PFSK-1 (cell line): ENCODE data around the gene KLF7. TPM values are rescaled to one million over a fixed set of nuclear protein-coding genes. Genes with fewer than 3 reads are reported as not detected.
A peak's percentile ranks its signal among the peaks of the same experiment; 100 is the strongest.

Source experiments
- FOXP2 ChIP-seq: optimal IDR thresholded peaks from 2 replicates; pipeline ENCODE3; 2011; ENCODE audit warnings: borderline replicate concordance, control low read depth, inconsistent platforms; ENCODE audit not compliant: insufficient read depth; ENCODE audit errors: extremely low read length, extremely low read depth
- POLR2AphosphoS5 ChIP-seq: IDR thresholded peaks from 2 replicates; pipeline ENCODE4 v1.6.1; 2012; ENCODE audit warnings: low read depth, mild to moderate bottlenecking, control low read depth, low read length, moderate library complexity
- SIN3A ChIP-seq: IDR thresholded peaks from 2 replicates; pipeline ENCODE4 v1.6.1; 2012; ENCODE audit warnings: mild to moderate bottlenecking, low read length, moderate library complexity, borderline replicate concordance; ENCODE audit not compliant: insufficient read depth
- TAF1 ChIP-seq: IDR thresholded peaks from 2 replicates; pipeline ENCODE4 v1.6.1; 2012; ENCODE audit warnings: low read length, control low read depth, borderline replicate concordance; ENCODE audit not compliant: insufficient read depth
- polyA plus RNA-seq: library from polyadenylated mRNA; unstranded; fragments of >200 nt; gene quantifications from one replicate; pipeline ENCODE4 v1.2.1, GENCODE V29; 2012; ENCODE audit warnings: low read depth, missing spikeins; ENCODE audit not compliant: insufficient read length
- TF ChIP-seq, protein P1 (sequence below), 2 experiments: IDR thresholded peaks; 2 replicates each; pipeline versions ENCODE4 v1.6.1 to v1.8.0; 2011 to 2012; ENCODE audit warnings: low read depth in 2 of 2, low read length in 2 of 2, control low read depth in 1 of 2, inconsistent platforms in 1 of 2, mild to moderate bottlenecking in 1 of 2, moderate library complexity in 1 of 2; ENCODE audit not compliant: insufficient read depth in 1 of 2

Gene KLF7
- polyA plus RNA-seq, result 8.4 TPM

DNA sequence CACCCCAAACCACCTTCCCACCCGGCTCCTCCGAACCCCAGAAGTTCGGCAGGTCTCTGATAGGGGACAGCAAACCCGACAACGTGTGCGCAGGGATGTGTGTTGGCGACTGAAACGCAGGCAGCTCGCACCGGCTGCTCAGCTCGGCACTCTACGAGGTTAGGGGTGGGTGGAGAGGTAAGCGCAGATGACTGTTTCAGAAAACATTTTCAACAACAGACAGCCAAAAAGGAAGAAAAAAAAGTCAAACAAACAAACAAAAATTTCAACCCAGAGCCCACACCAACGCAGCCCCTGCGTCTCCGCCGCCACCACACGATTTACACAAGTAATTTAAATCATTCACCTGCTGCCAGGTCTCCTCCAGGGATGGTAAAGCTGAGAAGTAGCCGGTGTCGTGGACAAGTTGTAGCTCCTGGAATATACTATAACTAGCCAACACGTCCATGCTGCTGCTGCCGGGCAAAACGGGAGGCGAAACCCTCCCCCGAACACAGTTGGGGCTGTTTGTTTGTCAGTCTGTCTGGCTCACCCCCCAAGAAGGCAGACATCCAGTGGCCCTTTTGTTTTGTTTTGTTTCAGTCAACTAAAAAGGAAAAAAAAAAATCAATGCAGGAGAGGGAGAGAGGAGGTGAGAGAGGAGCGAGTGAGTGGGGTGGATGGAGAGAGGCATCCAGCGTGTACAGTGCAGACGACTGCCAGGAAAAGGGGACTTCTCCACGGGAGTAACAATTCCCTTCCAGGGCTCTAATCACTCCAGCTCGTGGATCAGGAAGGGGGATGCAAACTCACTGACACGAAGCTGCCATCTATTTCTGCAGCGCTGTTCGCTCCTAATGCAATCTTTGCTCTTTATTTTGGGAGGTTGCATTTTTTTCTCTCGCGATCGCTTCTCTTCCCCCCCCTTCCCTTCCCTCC is at the start of gene KLF7:
KLF7 (minus strand) TSS at position 828 of the 918 bp plus-strand sequence; CDS start at position 448, 380 bp downstream.
- peak; percentile 11; the same call in 1 of the 2 replicates for TF ChIP-seq POLR2AphosphoS5
- TF ChIP-seq SIN3A, result no peak

DNA sequence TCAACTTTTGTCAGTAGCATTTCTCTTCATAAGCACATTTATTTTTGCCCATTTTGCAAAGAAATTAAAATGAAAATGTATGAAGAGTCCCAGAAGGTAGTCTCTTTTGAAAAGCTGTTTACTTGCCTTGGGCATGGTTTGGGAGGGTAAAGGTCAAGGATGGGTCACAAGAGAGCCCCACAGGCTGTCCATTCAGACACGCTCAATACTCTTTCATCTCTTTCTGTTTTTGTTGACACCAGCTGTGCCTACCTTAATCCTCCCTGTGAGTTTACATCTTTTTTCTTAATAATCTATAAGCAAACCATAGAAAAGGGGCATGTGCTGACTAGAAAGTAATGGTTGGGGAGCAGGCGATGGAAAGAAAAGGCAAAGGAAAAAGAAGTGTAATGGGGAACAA is 49.6 kb upstream of the KLF7 start:
- TF ChIP-seq FOXP2 (no peak), TAF1 (no peak), POLR2AphosphoS5 (no peak), SIN3A (no peak)
- TF ChIP-seq, protein P1, sequence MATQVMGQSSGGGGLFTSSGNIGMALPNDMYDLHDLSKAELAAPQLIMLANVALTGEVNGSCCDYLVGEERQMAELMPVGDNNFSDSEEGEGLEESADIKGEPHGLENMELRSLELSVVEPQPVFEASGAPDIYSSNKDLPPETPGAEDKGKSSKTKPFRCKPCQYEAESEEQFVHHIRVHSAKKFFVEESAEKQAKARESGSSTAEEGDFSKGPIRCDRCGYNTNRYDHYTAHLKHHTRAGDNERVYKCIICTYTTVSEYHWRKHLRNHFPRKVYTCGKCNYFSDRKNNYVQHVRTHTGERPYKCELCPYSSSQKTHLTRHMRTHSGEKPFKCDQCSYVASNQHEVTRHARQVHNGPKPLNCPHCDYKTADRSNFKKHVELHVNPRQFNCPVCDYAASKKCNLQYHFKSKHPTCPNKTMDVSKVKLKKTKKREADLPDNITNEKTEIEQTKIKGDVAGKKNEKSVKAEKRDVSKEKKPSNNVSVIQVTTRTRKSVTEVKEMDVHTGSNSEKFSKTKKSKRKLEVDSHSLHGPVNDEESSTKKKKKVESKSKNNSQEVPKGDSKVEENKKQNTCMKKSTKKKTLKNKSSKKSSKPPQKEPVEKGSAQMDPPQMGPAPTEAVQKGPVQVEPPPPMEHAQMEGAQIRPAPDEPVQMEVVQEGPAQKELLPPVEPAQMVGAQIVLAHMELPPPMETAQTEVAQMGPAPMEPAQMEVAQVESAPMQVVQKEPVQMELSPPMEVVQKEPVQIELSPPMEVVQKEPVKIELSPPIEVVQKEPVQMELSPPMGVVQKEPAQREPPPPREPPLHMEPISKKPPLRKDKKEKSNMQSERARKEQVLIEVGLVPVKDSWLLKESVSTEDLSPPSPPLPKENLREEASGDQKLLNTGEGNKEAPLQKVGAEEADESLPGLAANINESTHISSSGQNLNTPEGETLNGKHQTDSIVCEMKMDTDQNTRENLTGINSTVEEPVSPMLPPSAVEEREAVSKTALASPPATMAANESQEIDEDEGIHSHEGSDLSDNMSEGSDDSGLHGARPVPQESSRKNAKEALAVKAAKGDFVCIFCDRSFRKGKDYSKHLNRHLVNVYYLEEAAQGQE (IDR thresholded peaks at IDR 0.05; ENCODE audit: insufficient read depth in 1 of 2, low read depth in 2 of 2, low read length in 2 of 2), result no peak

DNA sequence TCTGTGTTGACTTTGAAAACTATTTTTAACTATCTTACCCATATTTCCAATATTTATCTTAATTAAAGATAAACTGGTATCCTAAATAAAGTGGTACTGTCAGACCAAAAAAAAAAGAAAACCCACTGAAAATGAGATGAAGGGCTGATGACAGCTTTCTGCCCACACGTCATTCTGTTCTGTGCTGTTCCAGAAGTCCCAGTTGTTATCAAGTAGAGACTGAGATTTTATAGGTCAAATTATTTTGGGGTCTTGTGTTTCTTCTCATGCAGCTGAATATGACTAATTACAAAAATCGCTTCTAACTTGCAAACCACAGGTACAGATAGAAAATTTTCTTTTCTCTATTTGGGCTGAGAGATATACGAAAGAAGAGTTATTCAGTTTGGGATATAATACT is 48.7 kb upstream of the KLF7 start:
- TF ChIP-seq, protein P1 (IDR thresholded peaks at IDR 0.05; ENCODE audit: insufficient read depth in 1 of 2, low read depth in 2 of 2, low read length in 2 of 2), result no peak
- no peak for TF ChIP-seq SIN3A
- TF ChIP-seq FOXP2, result no peak
- no peak for TF ChIP-seq TAF1
- no peak for TF ChIP-seq POLR2AphosphoS5

DNA sequence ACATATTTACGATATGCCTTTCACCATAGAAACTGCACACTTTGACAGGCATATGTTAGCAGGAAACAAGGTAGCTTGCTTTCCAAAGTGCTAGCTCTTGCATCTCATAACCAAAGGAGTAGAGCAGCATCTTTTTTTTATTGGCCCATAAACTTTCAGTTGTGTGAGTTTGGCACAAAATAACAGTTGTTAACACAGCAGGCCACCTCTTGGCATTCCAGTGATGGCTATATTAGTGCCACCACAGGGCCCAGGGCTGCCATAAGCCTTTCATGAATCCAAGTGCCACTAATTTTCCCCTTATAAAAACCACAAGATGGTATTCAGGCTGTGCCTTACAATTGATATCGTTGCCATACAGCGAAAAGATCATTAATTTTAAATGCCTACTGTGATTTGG is 40.3 kb upstream of the KLF7 start:
- TF ChIP-seq SIN3A, result no peak
- TF ChIP-seq, protein P1 (IDR thresholded peaks at IDR 0.05; ENCODE audit: insufficient read depth in 1 of 2, low read depth in 2 of 2, low read length in 2 of 2), result no peak
- TF ChIP-seq POLR2AphosphoS5, result no peak
- no peak for TF ChIP-seq TAF1
- TF ChIP-seq FOXP2, result no peak

DNA sequence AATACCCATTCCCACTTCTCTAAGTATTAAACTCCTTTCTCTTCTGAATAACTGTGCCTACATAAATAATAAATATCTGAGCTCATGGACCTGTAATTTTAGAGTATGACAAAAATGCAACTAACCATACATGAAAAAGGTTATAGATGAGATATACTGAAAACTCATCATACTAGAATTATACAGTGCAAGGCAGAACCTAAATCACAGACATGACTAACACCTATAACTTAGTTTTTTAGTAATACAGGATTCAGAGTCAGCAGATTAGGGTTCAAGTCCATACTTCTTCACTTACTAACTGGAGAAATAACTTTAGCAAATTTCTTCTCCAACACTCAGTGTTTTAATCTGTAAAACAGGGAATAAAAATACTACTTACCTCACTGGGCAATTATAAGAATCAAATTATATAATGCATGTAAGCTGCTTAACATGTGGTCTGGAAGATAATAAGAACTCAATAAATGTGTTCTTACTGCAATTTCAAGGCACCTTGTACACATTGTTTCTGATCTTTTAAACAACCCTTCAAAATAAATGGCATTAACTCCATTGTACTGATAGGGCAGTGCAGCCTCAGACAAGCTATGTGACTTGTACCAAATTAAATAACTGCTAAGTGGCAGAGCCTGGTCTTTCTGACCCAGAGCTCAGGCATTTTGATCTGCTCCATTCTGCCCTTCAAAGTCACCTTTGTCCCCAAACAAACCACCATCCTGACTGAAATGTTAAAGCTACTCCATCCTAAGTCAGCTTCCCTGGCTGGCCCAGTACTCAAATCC is 39.6 kb upstream of the KLF7 start:
- no peak for TF ChIP-seq SIN3A
- no peak for TF ChIP-seq FOXP2
- no peak for TF ChIP-seq TAF1
- no peak for TF ChIP-seq POLR2AphosphoS5
- TF ChIP-seq, protein P1 (IDR thresholded peaks at IDR 0.05; ENCODE audit: insufficient read depth in 1 of 2, low read depth in 2 of 2, low read length in 2 of 2), result no peak
